MM.1S (cell line): ENCODE measurements around the gene PPIH.
A peak's percentile ranks its signal among the peaks of the same experiment; 100 is the strongest.

Experiments used
- DNase-seq: peaks from one replicate; pipeline ENCODE4 v3.0.0-alpha.2; 2015
- H2AFZ ChIP-seq: fragments of 300-600 bp; sonication (generic); 2 replicates; pipeline ENCODE4 v1.6.0; 2016; ENCODE audit warnings: antibody characterized with exemption, low read length
- H3F3A ChIP-seq: fragments of 300-600 bp; sonication (generic); 2 replicates; pipeline ENCODE4 v1.6.1; 2016; ENCODE audit warnings: mild to moderate bottlenecking, antibody characterized with exemption, low read length, moderate library complexity, mixed read lengths; ENCODE audit not compliant: insufficient read depth
- H3K27ac ChIP-seq: fragments of 300-600 bp; sonication (generic); 2 replicates; pipeline ENCODE4 v1.5.1; 2016; ENCODE audit warnings: mild to moderate bottlenecking, low read length
- H3K27me3 ChIP-seq: fragments of 300-600 bp; sonication (generic); replicated peaks from 2 replicates; pipeline ENCODE4 v1.6.0; 2016; ENCODE audit warnings: low read length; ENCODE audit not compliant: insufficient read depth
- H3K36me3 ChIP-seq: fragments of 300-600 bp; sonication (generic); replicated peaks from 2 replicates; pipeline ENCODE4 v1.6.1; 2016; ENCODE audit warnings: mild to moderate bottlenecking, low read length, mixed read lengths; ENCODE audit not compliant: insufficient read depth
- H3K4me1 ChIP-seq: fragments of 300-600 bp; sonication (generic); 2 replicates; pipeline ENCODE4 v1.6.1; 2016; ENCODE audit warnings: low read length, mixed read lengths
- H3K4me2 ChIP-seq: fragments of 300-600 bp; sonication (generic); 2 replicates; pipeline ENCODE4 v1.6.0; 2016; ENCODE audit warnings: low read depth, low read length
- H3K4me3 ChIP-seq: fragments of 300-600 bp; sonication (generic); 2 replicates; pipeline ENCODE4 v1.5.1; 2016; ENCODE audit warnings: low read length, mixed read lengths
- H3K79me2 ChIP-seq: fragments of 300-600 bp; sonication (generic); 2 replicates; pipeline ENCODE4 v1.6.1; 2016; ENCODE audit warnings: mixed run types, low read length, mixed read lengths
- H3K9ac ChIP-seq: fragments of 300-600 bp; sonication (generic); 2 replicates; pipeline ENCODE4 v1.6.1; 2016; ENCODE audit warnings: low read length, mixed read lengths
- H3K9me2 ChIP-seq: fragments of 300-600 bp; sonication (generic); replicated peaks from 2 replicates; pipeline ENCODE4 v1.6.1; 2016; ENCODE audit warnings: mild to moderate bottlenecking, low read length, mixed read lengths; ENCODE audit not compliant: insufficient read depth
- H3K9me3 ChIP-seq: fragments of 300-600 bp; sonication (generic); replicated peaks from 2 replicates; pipeline ENCODE4 v1.6.1; 2016; ENCODE audit warnings: mild to moderate bottlenecking, low read length, mixed read lengths; ENCODE audit not compliant: insufficient read depth
- H4K20me1 ChIP-seq: fragments of 300-600 bp; sonication (generic); 2 replicates; pipeline ENCODE4 v1.6.1; 2016; ENCODE audit warnings: mild to moderate bottlenecking, low read length, moderate library complexity, mixed read lengths; ENCODE audit not compliant: insufficient read depth
- CTCF ChIP-seq: fragments of 300-600 bp; sonication (generic); IDR thresholded peaks from 2 replicates; pipeline ENCODE4 v1.5.1; 2016; ENCODE audit warnings: antibody characterized with exemption, low read length, mixed read lengths
- EZH2 ChIP-seq: fragments of 300-600 bp; sonication (generic); optimal IDR thresholded peaks from 2 replicates; pipeline ENCODE3; 2017; ENCODE audit warnings: low read depth, mild to moderate bottlenecking, antibody characterized with exemption, low read length, mixed read lengths
- EZH2phosphoT487 ChIP-seq: fragments of 300-600 bp; sonication (generic); IDR thresholded peaks from 2 replicates; pipeline ENCODE4 v1.6.1; 2018; ENCODE audit warnings: antibody characterized with exemption, low read length

The PPIH gene

DNA sequence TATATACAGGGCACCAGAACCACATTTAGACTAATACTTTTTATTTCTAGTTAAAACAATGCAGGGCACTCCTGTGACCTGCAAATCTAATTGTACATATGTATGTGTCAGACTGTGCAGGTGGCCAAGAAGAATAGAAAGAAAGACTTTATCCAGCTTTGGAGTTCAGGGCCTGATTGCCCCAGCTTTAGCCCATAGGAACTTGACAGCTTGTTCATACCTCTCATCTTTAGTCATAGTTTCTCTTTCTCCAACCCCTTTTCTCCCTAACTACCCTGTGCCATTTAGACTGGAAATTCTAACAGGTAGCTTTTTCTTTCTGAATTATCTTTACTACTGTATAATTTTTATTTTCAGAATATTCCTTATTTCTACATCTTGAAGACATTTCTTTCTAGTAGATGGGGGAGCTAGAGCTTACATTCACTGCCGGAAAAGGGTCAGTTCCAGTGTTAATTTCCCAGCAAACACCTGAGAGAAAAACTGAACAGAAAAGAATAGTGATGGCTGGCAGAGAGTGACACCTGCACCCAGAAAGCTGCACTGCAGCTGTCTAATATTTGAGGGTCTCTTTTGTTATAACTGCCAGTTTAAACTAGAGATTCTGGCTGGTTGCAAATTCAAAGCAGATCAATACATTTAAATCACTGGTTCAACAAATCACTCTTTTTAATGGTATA is 32.4 kb downstream of the PPIH start:
- H3K4me3 ChIP-seq, result no peak overlapping the region
- H3K9ac ChIP-seq, result no peak overlapping the region
- DNase-seq, result no peak
- no peak overlapping the region for H3K27ac ChIP-seq
- TF ChIP-seq EZH2 (no peak), CTCF (peak; percentile 9; the same call in 1 of the 2 replicates), EZH2phosphoT487 (no peak)
- no peaks in the 10 kb centered on the region for H3K27me3 ChIP-seq
- H3K4me2 ChIP-seq, result no peak overlapping the region
- peaks cover 9% of the 10 kb centered on the region; the same call in 1 of the 2 replicates for H3K4me1 ChIP-seq
- H3F3A ChIP-seq, result 0 out of 2 replicates have a peak, but pooled peaks cover 7% of the 10 kb centered on the region
- no peaks in the 10 kb centered on the region for H3K9me2 ChIP-seq
- peaks cover 11% of the 10 kb centered on the region for H3K36me3 ChIP-seq
- H4K20me1 ChIP-seq, result peaks cover 95% of the 10 kb centered on the region
- H3K9me3 ChIP-seq, result no peaks in the 10 kb centered on the region
- H2AFZ ChIP-seq, result no peak overlapping the region
- peaks cover 100% of the 10 kb centered on the region for H3K79me2 ChIP-seq

- Histone ChIP-seq H3K4me1 (peaks cover 9% of the 10 kb centered on the region; the same call in 1 of the 2 replicates), H3K27me3 (no peaks in the 10 kb centered on the region), H2AFZ (no peak overlapping the region), H3K4me3 (no peak overlapping the region), H3K9me3 (no peaks in the 10 kb centered on the region), H3K27ac (no peak overlapping the region), H3K36me3 (peaks cover 12% of the 10 kb centered on the region), H3K4me2 (no peak overlapping the region), H3K9me2 (no peaks in the 10 kb centered on the region), H3F3A (0 out of 2 replicates have a peak, but pooled peaks cover 7% of the 10 kb centered on the region), H3K79me2 (peaks cover 100% of the 10 kb centered on the region), H3K9ac (no peak overlapping the region), H4K20me1 (peaks cover 91% of the 10 kb centered on the region)
- TF ChIP-seq EZH2 (no peak), EZH2phosphoT487 (no peak), CTCF (no peak)
- no peak for DNase-seq
Measured at GRCh38 chr1:42691157-42691498, 32.9 kb downstream of the PPIH start.

DNA sequence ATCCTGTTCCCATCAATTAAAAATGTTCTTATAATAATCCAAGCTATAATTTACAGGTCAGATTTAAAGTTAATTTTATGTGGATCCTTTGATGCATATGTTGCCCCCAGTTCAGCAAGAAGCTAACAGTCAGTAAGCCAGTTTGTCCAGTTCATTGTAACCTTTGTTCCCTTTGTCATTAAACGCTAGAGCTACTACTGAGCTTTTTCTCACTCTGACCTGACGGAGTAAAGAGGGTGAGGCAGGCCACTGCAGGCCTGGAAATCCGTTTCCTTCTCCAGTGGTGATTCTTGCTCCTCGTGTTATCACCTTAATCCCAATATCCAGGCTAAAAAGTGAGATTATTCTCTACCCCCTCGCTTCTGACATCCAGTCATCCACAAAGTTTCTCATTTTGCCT is 34.2 kb downstream of the PPIH start:
- Histone ChIP-seq H2AFZ (no peak overlapping the region), H3K9me3 (no peaks in the 10 kb centered on the region), H3K4me3 (no peak overlapping the region), H3F3A (0 out of 2 replicates have a peak, but pooled peaks cover 7% of the 10 kb centered on the region), H3K36me3 (peaks cover 23% of the 10 kb centered on the region), H3K27me3 (no peaks in the 10 kb centered on the region), H3K9ac (no peak overlapping the region), H4K20me1 (peaks cover 78% of the 10 kb centered on the region), H3K79me2 (peaks cover 100% of the 10 kb centered on the region), H3K9me2 (no peaks in the 10 kb centered on the region), H3K4me1 (peaks cover 9% of the 10 kb centered on the region; the same call in 1 of the 2 replicates), H3K27ac (no peak overlapping the region), H3K4me2 (no peak overlapping the region)
- no peak for DNase-seq
- no peak for TF ChIP-seq EZH2phosphoT487
- no peak for TF ChIP-seq EZH2
- no peak for TF ChIP-seq CTCF
